NCI-H1417 treated with DMSO at 0.1 percent for 48 hours (cell line): ENCODE measurements around the gene SUPT5H.
"Not testable (repeated sequence)": the region's sequence is repeated elsewhere in the genome, so short reads cannot be mapped to it uniquely, and the experiment has no call there.

ENCODE experiments used
- DNase-seq: peaks from one replicate; lab custom pipeline; 2025; lab: John Stamatoyannopoulos, UW

SUPT5H gene

GRCh38 chr19:39425744-39426143, 19.6 kb upstream of the SUPT5H start:
- no peak for DNase-seq

GRCh38 chr19:39426170-39426569, 19.2 kb upstream of the SUPT5H start:
- no peak for DNase-seq

GRCh38 chr19:39427707-39428106, 17.7 kb upstream of the SUPT5H start:
- no peak for DNase-seq

GRCh38 chr19:39428283-39429112, 16.9 kb upstream of the SUPT5H start:
- no peak for DNase-seq

GRCh38 chr19:39430675-39431593, 14.4 kb upstream of the SUPT5H start:
- no peak for DNase-seq

GRCh38 chr19:39432677-39433025, 12.7 kb upstream of the SUPT5H start:
- DNase-seq = no peak

- DNase-seq = no peak
Measured at GRCh38 chr19:39433480-39434079, 11.8 kb upstream of the SUPT5H start.

- DNase-seq = no peak
Measured at GRCh38 chr19:39434123-39435076, 11.0 kb upstream of the SUPT5H start.

GRCh38 chr19:39435499-39436349, 9.7 kb upstream of the SUPT5H start, which contains the start of gene RPS16:
TSS of gene RPS16 (minus strand) at chr19:39435949. CDS start at chr19:39435895, 54 bp downstream.
- DNase-seq = peak; percentile 82

- DNase-seq = no peak
Measured at GRCh38 chr19:39436350-39436716, 9.0 kb upstream of the SUPT5H start.

- no peak for DNase-seq
Measured at GRCh38 chr19:39438270-39438934, 7.0 kb upstream of the SUPT5H start.

GRCh38 chr19:39444598-39445195, 685 bp upstream of the SUPT5H start:
- DNase-seq = no peak

- no peak for DNase-seq
Measured at GRCh38 chr19:39446365-39447084, 1.1 kb downstream of the SUPT5H start.

GRCh38 chr19:39448271-39448670, 2.9 kb downstream of the SUPT5H start:
- no peak for DNase-seq

- DNase-seq = no peak
Measured at GRCh38 chr19:39449116-39449797, 3.9 kb downstream of the SUPT5H start.

GRCh38 chr19:39451257-39451656, 5.9 kb downstream of the SUPT5H start:
- DNase-seq = not testable (repeated sequence)

GRCh38 chr19:39463403-39463802, 18.0 kb downstream of the SUPT5H start:
- no peak for DNase-seq
